Measurements from ENCODE around the gene TMEM151A.
"Not testable (repeated sequence)": the region's sequence is repeated elsewhere in the genome, so short reads cannot be mapped to it uniquely, and the experiment has no call there.

Gene TMEM151A

GRCh38 chr11:66310324-66310723 is 18.6 kb downstream of the TMEM151A start:
- no peak for DNase-seq

- DNase-seq: not testable (repeated sequence)
Observed at GRCh38 chr11:66310803-66311440, 19.2 kb downstream of the TMEM151A start.

GRCh38 chr11:66311470-66311964 is 19.8 kb downstream of the TMEM151A start:
- DNase-seq: no peak

GRCh38 chr11:66311965-66312548 is 20.4 kb downstream of the TMEM151A start:
- peak; percentile 94 for DNase-seq

GRCh38 chr11:66312549-66313320 is 21.0 kb downstream of the TMEM151A start:
- peak; percentile 95 for DNase-seq

- DNase-seq: no peak
Observed at GRCh38 chr11:66313321-66314185, 21.9 kb downstream of the TMEM151A start.

- DNase-seq: no peak
Observed at GRCh38 chr11:66314186-66314501, 22.4 kb downstream of the TMEM151A start.

GRCh38 chr11:66314561-66315497 is 23.1 kb downstream of the TMEM151A start:
- DNase-seq: no peak

- DNase-seq: no peak
Observed at GRCh38 chr11:66315498-66315885, 23.8 kb downstream of the TMEM151A start.

GRCh38 chr11:66315921-66316811 is 24.5 kb downstream of the TMEM151A start:
- peak; percentile 29 for DNase-seq

- DNase-seq: peak; percentile 38
Observed at GRCh38 chr11:66316849-66317251, 25.2 kb downstream of the TMEM151A start, which contains the start of gene CD248. TSS of gene CD248 (minus strand) at chr11:66317044. CDS start at chr11:66317027, 17 bp downstream.

GRCh38 chr11:66317322-66317722 is 25.6 kb downstream of the TMEM151A start:
- DNase-seq: no peak

GRCh38 chr11:66317723-66318599 is 26.3 kb downstream of the TMEM151A start:
- no peak for DNase-seq

- DNase-seq: no peak
Observed at GRCh38 chr11:66318600-66318970, 26.9 kb downstream of the TMEM151A start.

GRCh38 chr11:66320289-66320688 is 28.6 kb downstream of the TMEM151A start:
- DNase-seq: not testable (repeated sequence)

- DNase-seq: not testable (repeated sequence)
Observed at GRCh38 chr11:66320748-66321147, 29.1 kb downstream of the TMEM151A start.

- no peak for DNase-seq
Observed at GRCh38 chr11:66321606-66322005, 29.9 kb downstream of the TMEM151A start.

- DNase-seq: no peak
Observed at GRCh38 chr11:66322732-66323427, 31.2 kb downstream of the TMEM151A start.

GRCh38 chr11:66323684-66324083 is 32.0 kb downstream of the TMEM151A start:
- DNase-seq: no peak

Data from NCI-H146 (cell line).